ENCODE measurements around the gene PRKAG2.

The PRKAG2 gene

GRCh38 chr7:151715666-151716315 lies 161.1 kb downstream of the PRKAG2 start:
- H3K36me3 ChIP-seq, result no peaks in the 10 kb centered on the region
- no peak overlapping the region for H3K4me3 ChIP-seq (ENCODE audit: low read depth, low read length)
- no peak for DNase-seq
- H3K9me3 ChIP-seq, result no peaks in the 10 kb centered on the region
- no peaks in the 10 kb centered on the region for H3K27me3 ChIP-seq
- no peak for TF ChIP-seq CTCF (IDR thresholded peaks at IDR 0.05; ENCODE audit: low read depth, low read length)
- no peaks in the 10 kb centered on the region for H3K4me1 ChIP-seq

- Histone ChIP-seq H3K27me3 (no peaks in the 10 kb centered on the region), H3K36me3 (no peaks in the 10 kb centered on the region), H3K4me1 (no peaks in the 10 kb centered on the region), H3K9me3 (no peaks in the 10 kb centered on the region), H3K4me3 (ENCODE audit: low read depth, low read length) (no peak overlapping the region)
- no peak for TF ChIP-seq CTCF (IDR thresholded peaks at IDR 0.05; ENCODE audit: low read depth, low read length)
- no peak for DNase-seq
Measured at GRCh38 chr7:151714201-151714600, 162.7 kb downstream of the PRKAG2 start.

- H3K27me3 ChIP-seq, result no peaks in the 10 kb centered on the region
- H3K9me3 ChIP-seq, result no peaks in the 10 kb centered on the region
- no peaks in the 10 kb centered on the region for H3K4me1 ChIP-seq
- H3K4me3 ChIP-seq (ENCODE audit: low read depth, low read length), result no peak overlapping the region
- no peak for DNase-seq
- H3K36me3 ChIP-seq, result no peaks in the 10 kb centered on the region
- no peak for TF ChIP-seq CTCF (IDR thresholded peaks at IDR 0.05; ENCODE audit: low read depth, low read length)
Measured at GRCh38 chr7:151712810-151713125, 164.1 kb downstream of the PRKAG2 start.

GRCh38 chr7:151711906-151712809 lies 164.8 kb downstream of the PRKAG2 start:
- no peak overlapping the region for H3K4me3 ChIP-seq (ENCODE audit: low read depth, low read length)
- no peaks in the 10 kb centered on the region for H3K36me3 ChIP-seq
- H3K4me1 ChIP-seq, result no peaks in the 10 kb centered on the region
- DNase-seq, result no peak
- H3K9me3 ChIP-seq, result no peaks in the 10 kb centered on the region
- TF ChIP-seq CTCF (IDR thresholded peaks at IDR 0.05; ENCODE audit: low read depth, low read length), result no peak
- no peaks in the 10 kb centered on the region for H3K27me3 ChIP-seq

GRCh38 chr7:151711435-151711872 lies 165.5 kb downstream of the PRKAG2 start:
- Histone ChIP-seq H3K4me3 (ENCODE audit: low read depth, low read length) (no peak overlapping the region), H3K4me1 (no peaks in the 10 kb centered on the region), H3K9me3 (no peaks in the 10 kb centered on the region), H3K36me3 (no peaks in the 10 kb centered on the region), H3K27me3 (no peaks in the 10 kb centered on the region)
- DNase-seq, result no peak
- TF ChIP-seq CTCF (IDR thresholded peaks at IDR 0.05; ENCODE audit: low read depth, low read length), result no peak

Data from BE2C (cell line).